ENCODE results near the gene TCEAL7.

The TCEAL7 gene

DNA sequence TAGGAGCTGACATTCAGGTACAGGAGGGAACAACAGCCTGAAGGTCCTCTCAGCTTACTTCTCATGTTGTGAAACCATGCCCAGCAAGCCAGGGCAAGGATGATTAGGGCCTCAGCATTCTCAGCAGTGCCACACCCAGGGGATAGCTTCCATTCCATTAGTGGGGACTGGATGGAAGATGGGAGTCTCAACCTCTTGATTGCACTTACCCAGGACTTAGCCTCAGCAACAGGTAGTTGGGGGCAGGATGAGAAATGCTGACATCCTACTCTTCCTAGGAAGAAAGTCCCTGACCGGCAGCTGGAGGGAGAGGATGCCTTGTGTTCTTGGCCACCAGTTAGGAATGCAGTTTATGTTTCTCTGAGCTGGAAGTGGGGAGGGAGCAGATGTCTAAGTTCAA is 37.5 kb downstream of the TCEAL7 start:
- DNase-seq (ENCODE audit: low read depth, low spot score), result no peak

DNA sequence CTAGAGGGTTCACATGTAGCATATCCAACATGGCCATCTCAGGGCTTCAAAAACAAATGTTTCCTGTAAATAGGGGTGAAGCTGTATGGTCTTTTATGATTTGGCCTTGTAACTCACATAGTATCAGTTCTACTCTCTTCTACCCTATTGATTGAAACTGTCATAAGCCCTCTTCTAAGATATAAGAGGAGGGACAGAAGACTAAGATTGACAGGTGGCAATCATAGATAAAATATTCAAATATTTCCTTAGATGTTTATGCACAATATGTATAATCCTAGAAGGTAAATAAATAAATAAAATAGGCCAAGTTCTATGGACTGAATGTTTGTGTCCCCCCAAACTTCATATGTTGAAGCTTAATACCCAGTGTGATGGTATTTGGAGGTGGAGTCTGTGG is 39.4 kb downstream of the TCEAL7 start:
- DNase-seq (ENCODE audit: low read depth, low spot score), result no peak

DNA sequence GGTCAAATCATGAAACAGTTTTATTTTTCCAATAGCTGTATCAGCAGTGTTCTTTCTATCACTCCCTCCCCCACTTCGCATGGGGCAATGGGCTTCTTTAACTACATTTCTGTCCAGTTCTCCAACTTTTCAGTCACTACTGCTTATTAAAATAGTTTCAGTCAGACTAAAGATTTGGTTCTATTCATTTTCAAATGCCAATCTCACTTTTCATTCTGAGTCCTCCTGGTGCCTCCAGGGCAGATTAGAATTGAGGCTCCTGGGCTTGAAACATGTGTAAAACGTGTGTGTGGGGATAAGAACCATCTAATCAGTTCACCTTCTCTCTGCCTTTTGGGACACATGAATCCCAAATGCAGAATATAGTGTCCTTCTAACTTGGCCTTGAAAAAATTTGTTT is 42.8 kb downstream of the TCEAL7 start:
- DNase-seq (ENCODE audit: low read depth, low spot score), result no peak

DNA sequence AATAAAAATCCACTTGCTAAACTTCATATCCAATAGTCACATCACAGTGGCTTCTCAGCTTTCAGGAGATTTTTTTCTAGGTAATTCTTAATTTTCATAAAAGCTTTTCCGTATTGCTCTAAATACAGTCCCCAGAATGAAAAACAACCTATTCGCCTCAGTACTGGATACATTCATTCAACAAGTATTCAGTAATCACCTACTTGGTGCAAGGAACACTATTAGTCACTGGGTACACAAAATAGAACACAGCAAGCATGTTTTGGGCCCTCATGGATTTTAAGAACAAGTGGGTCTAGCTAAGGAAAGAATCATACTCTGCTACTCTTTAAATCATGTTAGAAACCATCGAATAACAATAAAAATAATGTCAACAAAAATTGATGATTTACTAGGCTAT is 43.5 kb downstream of the TCEAL7 start:
- DNase-seq (ENCODE audit: low read depth, low spot score), result no peak

DNA sequence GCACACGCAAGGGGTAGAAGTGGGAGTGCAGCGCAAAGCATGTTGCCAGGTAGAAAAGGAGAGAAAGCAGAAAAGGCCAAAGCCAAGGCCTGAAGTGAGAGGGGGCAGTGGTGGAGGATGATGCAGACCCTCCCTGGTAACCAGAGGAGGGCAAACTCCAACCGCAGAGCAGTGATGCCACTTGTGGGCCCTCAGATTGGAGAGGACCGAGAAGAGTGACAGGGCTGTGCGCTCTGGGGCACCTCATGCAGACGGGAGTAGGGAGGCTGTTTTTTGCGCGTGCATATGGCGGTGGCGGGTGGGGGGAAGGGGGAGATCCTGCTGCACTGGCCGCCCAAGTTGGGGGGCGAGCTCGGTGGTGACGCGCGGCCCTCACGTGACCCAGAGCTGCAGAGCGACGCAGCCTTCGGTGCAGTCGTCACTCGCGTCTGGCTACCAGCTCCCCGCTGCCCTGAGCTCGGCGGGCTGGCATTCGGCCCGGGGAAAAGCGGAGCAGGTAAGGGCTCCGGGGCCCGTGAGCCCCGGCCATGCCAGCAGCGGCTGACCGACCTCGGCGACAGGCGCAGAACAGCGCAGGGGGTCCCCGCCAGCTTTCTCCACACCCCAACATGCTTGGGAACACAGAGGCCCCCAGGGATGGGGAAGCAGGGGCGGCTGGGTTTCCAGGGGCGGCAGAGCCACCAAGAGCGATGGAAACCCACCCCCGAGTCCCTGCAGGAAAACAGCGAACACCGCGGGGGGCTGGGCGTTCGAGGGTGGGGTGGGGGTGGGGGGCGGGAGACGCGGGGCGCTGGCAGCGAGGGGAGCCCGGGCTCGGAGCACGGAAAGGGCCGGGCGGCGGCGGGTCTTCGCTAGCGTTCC is 46.3 kb downstream of the TCEAL7 start, which contains the start of gene BEX3:
BEX3 (plus strand) TSS at position 421 of the 861 bp plus-strand sequence. CDS start 984 bp downstream, outside the sequence.
- DNase-seq (ENCODE audit: low read depth, low spot score), result peak; percentile 78

DNA sequence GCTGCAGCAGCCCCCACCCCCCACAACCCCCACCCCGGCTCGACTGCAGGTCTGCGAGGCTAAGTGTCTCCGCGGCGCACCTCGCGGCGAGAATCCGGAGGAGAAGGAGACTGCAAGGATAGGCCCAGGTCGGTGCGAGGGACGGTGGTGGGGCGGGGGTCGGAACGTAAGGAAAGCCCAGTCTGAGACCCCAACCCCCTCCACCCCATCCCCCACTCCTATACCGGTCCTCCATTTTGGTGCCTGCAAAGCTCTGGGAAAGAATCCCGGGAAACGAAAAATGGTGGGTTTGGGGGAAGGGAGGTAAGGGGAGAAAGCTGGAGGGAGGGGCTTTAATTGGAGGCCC is 46.9 kb downstream of the TCEAL7 start:
- DNase-seq (ENCODE audit: low read depth, low spot score), result peak; percentile 52

DNA sequence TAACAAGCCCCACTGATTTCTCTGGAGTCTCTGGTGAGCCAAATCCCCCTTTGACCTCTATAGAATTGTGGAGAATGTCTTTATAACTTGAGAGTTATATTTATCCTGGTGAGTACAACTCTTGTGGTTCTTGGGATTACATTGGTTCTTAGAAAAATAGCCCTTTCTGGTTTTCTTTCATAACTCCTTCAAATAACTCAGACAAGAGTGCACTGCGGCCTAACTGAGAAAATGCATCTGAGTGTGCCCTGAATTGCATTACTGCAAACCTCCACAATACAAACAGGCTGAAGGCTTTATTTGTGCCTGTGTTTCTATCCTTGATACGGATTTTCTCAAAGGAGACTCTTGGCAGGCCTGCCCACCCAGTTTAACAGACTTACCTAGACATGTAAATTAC is 49.0 kb downstream of the TCEAL7 start:
- no peak for DNase-seq (ENCODE audit: low read depth, low spot score)

All from astrocyte of the hippocampus (primary cell).